HEK293 (cell line): ENCODE measurements around the gene AATK.

Source experiments
- CTCF ChIA-PET: fragments of 350-600 bp; formaldehyde crosslinking; extraction: SDS; loops from one replicate; lab custom pipeline; 2021; ENCODE audit warnings: antibody characterized with exemption; lab: Yijun Ruan, JAX
- POLR2A ChIA-PET: fragments of 300-600 bp; formaldehyde crosslinking; extraction: SDS; loops from one replicate; lab custom pipeline; 2020; ENCODE audit warnings: antibody characterized with exemption, inconsistent platforms; lab: Yijun Ruan, JAX
- H3K27ac ChIP-seq: fragments of 200-500 bp; sonication (Bioruptor generic); 2 replicates; pipeline ENCODE4 v1.5.1; 2014; ENCODE audit warnings: low read depth, low read length, control low read depth, inconsistent platforms; ENCODE audit errors: extremely low read depth
- H3K36me3 ChIP-seq, 2 experiments: fragments of 200-500 bp in 1 of 2; sonication (Bioruptor generic) in 1 of 2; 1 replicate in 1 of 2; 2 replicates in 1 of 2; pipeline ENCODE4 v1.5.1; 2014 to 2017; ENCODE audit warnings: inconsistent platforms in 2 of 2, low read length in 2 of 2; ENCODE audit not compliant: control insufficient read depth in 2 of 2, insufficient read depth in 1 of 2
- H3K4me1 ChIP-seq: fragments of 200-500 bp; sonication (Bioruptor generic); 2 replicates; pipeline ENCODE4 v1.5.1; 2014; ENCODE audit warnings: mild to moderate bottlenecking, low read length, inconsistent platforms; ENCODE audit not compliant: control insufficient read depth, insufficient read depth
- H3K4me3 ChIP-seq: 2 replicates; pipeline ENCODE4 v1.5.1; 2011; ENCODE audit warnings: low read depth, mild to moderate bottlenecking, control low read depth, low read length, moderate library complexity
- H3K9me3 ChIP-seq: fragments of 200-500 bp; sonication (Bioruptor generic); 2 replicates; pipeline ENCODE4 v1.5.1; 2014; ENCODE audit warnings: low read depth, low read length, inconsistent platforms; ENCODE audit not compliant: control insufficient read depth, insufficient read depth
- GLI2 ChIP-seq: fragments of 450-650 bp; formaldehyde crosslinking; IDR thresholded peaks from 2 replicates; pipeline ENCODE4; 2017; ENCODE audit warnings: missing biosample characterization, missing genetic modification characterization, low read depth, borderline replicate concordance
- GLIS1 ChIP-seq: fragments of 450-650 bp; formaldehyde crosslinking; IDR thresholded peaks from 2 replicates; pipeline ENCODE4 v1.5.1; 2016; ENCODE audit warnings: missing biosample characterization, missing genetic modification characterization
- GLIS2 ChIP-seq: fragments of 450-650 bp; formaldehyde crosslinking; IDR thresholded peaks from 2 replicates; pipeline ENCODE4 v1.5.1; 2016; ENCODE audit warnings: missing biosample characterization, missing genetic modification characterization
- MYNN ChIP-seq: fragments of 450-650 bp; formaldehyde crosslinking; IDR thresholded peaks from 2 replicates; pipeline ENCODE4 v1.5.1; 2016; ENCODE audit warnings: missing biosample characterization, missing genetic modification characterization, borderline replicate concordance
- PRDM2 ChIP-seq: fragments of 450-650 bp; formaldehyde crosslinking; IDR thresholded peaks from 2 replicates; pipeline ENCODE4 v1.5.1; 2016; ENCODE audit warnings: missing biosample characterization, missing genetic modification characterization, borderline replicate concordance
- REPIN1 ChIP-seq: fragments of 450-650 bp; formaldehyde crosslinking; IDR thresholded peaks from 2 replicates; pipeline ENCODE4 v1.5.1; 2017; ENCODE audit warnings: missing biosample characterization, missing genetic modification characterization, low read depth
- SETDB1 ChIP-seq: IDR thresholded peaks from one replicate; pipeline ENCODE4 v1.6.1; 2017; ENCODE audit warnings: mild to moderate bottlenecking, low read length, moderate library complexity, mixed read lengths; ENCODE audit not compliant: insufficient read length
- ZBTB1 ChIP-seq: fragments of 450-650 bp; formaldehyde crosslinking; IDR thresholded peaks from 2 replicates; pipeline ENCODE4 v1.5.1; 2016; ENCODE audit warnings: missing biosample characterization, missing genetic modification characterization
- ZIC2 ChIP-seq: fragments of 450-650 bp; formaldehyde crosslinking; IDR thresholded peaks from 2 replicates; pipeline ENCODE4 v1.5.1; 2016; ENCODE audit warnings: missing biosample characterization, missing genetic modification characterization
- ZNF138 ChIP-seq: fragments of 450-650 bp; formaldehyde crosslinking; IDR thresholded peaks from 2 replicates; pipeline ENCODE4 v1.5.1; 2016; ENCODE audit warnings: missing biosample characterization, missing genetic modification characterization, borderline replicate concordance
- ZNF146 ChIP-seq: fragments of 450-650 bp; formaldehyde crosslinking; IDR thresholded peaks from 2 replicates; pipeline ENCODE4 v1.5.1; 2016; ENCODE audit warnings: missing biosample characterization, missing genetic modification characterization
- ZNF169 ChIP-seq: fragments of 450-650 bp; formaldehyde crosslinking; IDR thresholded peaks from 2 replicates; pipeline ENCODE4 v1.5.1; 2016; ENCODE audit warnings: missing biosample characterization, missing genetic modification characterization
- ZNF2 ChIP-seq: fragments of 450-650 bp; formaldehyde crosslinking; IDR thresholded peaks from 2 replicates; pipeline ENCODE4 v1.5.1; 2016; ENCODE audit warnings: missing biosample characterization, missing genetic modification characterization
- ZNF248 ChIP-seq: fragments of 450-650 bp; formaldehyde crosslinking; IDR thresholded peaks from 2 replicates; pipeline ENCODE4 v1.5.1; 2017; ENCODE audit warnings: missing biosample characterization, missing genetic modification characterization
- ZNF514 ChIP-seq: fragments of 450-650 bp; formaldehyde crosslinking; IDR thresholded peaks from 2 replicates; pipeline ENCODE4 v1.5.1; 2016; ENCODE audit warnings: missing biosample characterization, missing genetic modification characterization
- ZNF561 ChIP-seq: fragments of 450-650 bp; IDR thresholded peaks from 2 replicates; pipeline ENCODE4 v1.5.1; 2018; ENCODE audit warnings: missing biosample characterization, missing genetic modification characterization, borderline replicate concordance
- ZNF621 ChIP-seq: fragments of 450-650 bp; formaldehyde crosslinking; IDR thresholded peaks from 2 replicates; pipeline ENCODE4 v1.5.1; 2017; ENCODE audit warnings: missing biosample characterization, missing genetic modification characterization
- ZNF624 ChIP-seq: fragments of 450-650 bp; formaldehyde crosslinking; IDR thresholded peaks from 2 replicates; pipeline ENCODE4 v1.5.1; 2017; ENCODE audit warnings: missing biosample characterization, missing genetic modification characterization
- ZNF658 ChIP-seq: fragments of 450-650 bp; formaldehyde crosslinking; IDR thresholded peaks from 2 replicates; pipeline ENCODE4; 2016; ENCODE audit warnings: missing biosample characterization, missing genetic modification characterization
- ZNF707 ChIP-seq: fragments of 450-650 bp; formaldehyde crosslinking; IDR thresholded peaks from 2 replicates; pipeline ENCODE4 v1.5.1; 2016; ENCODE audit warnings: missing biosample characterization, missing genetic modification characterization
- ZNF777 ChIP-seq: fragments of 450-650 bp; formaldehyde crosslinking; IDR thresholded peaks from 2 replicates; pipeline ENCODE4 v1.5.1; 2017; ENCODE audit warnings: missing biosample characterization, missing genetic modification characterization, borderline replicate concordance
- TF ChIP-seq, protein P1 (sequence below): fragments of 450-650 bp; formaldehyde crosslinking; IDR thresholded peaks from 2 replicates; pipeline ENCODE4 v1.5.1; 2017; ENCODE audit warnings: missing biosample characterization, missing genetic modification characterization

The AATK gene

GRCh38 chr17:81137248-81137647, 28.8 kb downstream of the AATK start (continued):
- TF ChIP-seq PRDM2 (tag by site-specific recombination) = no peak
- TF ChIP-seq ZNF561 (tag by site-specific recombination) = no peak
- no peak for TF ChIP-seq ZNF169 (tag by site-specific recombination)
- TF ChIP-seq, protein P1, sequence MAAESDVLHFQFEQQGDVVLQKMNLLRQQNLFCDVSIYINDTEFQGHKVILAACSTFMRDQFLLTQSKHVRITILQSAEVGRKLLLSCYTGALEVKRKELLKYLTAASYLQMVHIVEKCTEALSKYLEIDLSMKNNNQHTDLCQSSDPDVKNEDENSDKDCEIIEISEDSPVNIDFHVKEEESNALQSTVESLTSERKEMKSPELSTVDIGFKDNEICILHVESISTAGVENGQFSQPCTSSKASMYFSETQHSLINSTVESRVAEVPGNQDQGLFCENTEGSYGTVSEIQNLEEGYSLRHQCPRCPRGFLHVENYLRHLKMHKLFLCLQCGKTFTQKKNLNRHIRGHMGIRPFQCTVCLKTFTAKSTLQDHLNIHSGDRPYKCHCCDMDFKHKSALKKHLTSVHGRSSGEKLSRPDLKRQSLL (tag by site-specific recombination) = no peak
- no peak for TF ChIP-seq ZNF777 (tag by site-specific recombination)
- TF ChIP-seq GLI2 (tag by site-specific recombination) = no peak
- no peak for TF ChIP-seq ZNF707 (tag by site-specific recombination)
- no peak for TF ChIP-seq ZNF514 (tag by site-specific recombination)
- no peak for TF ChIP-seq ZBTB1 (tag by site-specific recombination)
- no peak for TF ChIP-seq MYNN (tag by site-specific recombination)
- TF ChIP-seq ZNF2 (tag by site-specific recombination) = no peak
- TF ChIP-seq REPIN1 (tag by site-specific recombination) = no peak

GRCh38 chr17:81136366-81136765, 29.7 kb downstream of the AATK start:
- Histone ChIP-seq H3K4me3 (no peak overlapping the region), H3K4me1 (no peaks in the 10 kb centered on the region), H3K27ac (no peak overlapping the region), H3K36me3 (no peaks in the 10 kb centered on the region)
- ChIA-PET POLR2A (no interaction called here), CTCF (no interaction called here)
- no peak for TF ChIP-seq SETDB1
- TF ChIP-seq GLIS1 (tag by site-specific recombination) = peak; percentile 46
- peak; percentile 78 for TF ChIP-seq GLIS2 (tag by site-specific recombination)
- no peak for TF ChIP-seq ZBTB1 (tag by site-specific recombination)
- no peak for TF ChIP-seq ZNF248 (tag by site-specific recombination)
- TF ChIP-seq ZNF138 (tag by site-specific recombination) = no peak
- no peak for TF ChIP-seq ZNF624 (tag by site-specific recombination)
- TF ChIP-seq ZNF146 (tag by site-specific recombination) = no peak
- no peak for TF ChIP-seq ZNF658
- TF ChIP-seq ZNF621 (tag by site-specific recombination) = no peak
- TF ChIP-seq ZIC2 = peak; percentile 94
- TF ChIP-seq, all 188 proteins: peak for 3
- H3K9me3 ChIP-seq = no peaks in the 10 kb centered on the region
